ENCODE measurements around the gene TIAM2. TPM values are rescaled to one million over a fixed set of nuclear protein-coding genes. Genes with fewer than 3 reads are reported as not detected.

Gene TIAM2
- total and polyA plus RNA-seq, 9 of the 15 experiments (the other 6 are each of a cell fraction or from before 2014, with no cell fraction given): 0.73 to 6.5 (median 4.3) TPM

GRCh38 chr6:155163601-155164000, 168.5 kb downstream of the TIAM2 start (continued):
- TF ChIP-seq, protein P1, sequence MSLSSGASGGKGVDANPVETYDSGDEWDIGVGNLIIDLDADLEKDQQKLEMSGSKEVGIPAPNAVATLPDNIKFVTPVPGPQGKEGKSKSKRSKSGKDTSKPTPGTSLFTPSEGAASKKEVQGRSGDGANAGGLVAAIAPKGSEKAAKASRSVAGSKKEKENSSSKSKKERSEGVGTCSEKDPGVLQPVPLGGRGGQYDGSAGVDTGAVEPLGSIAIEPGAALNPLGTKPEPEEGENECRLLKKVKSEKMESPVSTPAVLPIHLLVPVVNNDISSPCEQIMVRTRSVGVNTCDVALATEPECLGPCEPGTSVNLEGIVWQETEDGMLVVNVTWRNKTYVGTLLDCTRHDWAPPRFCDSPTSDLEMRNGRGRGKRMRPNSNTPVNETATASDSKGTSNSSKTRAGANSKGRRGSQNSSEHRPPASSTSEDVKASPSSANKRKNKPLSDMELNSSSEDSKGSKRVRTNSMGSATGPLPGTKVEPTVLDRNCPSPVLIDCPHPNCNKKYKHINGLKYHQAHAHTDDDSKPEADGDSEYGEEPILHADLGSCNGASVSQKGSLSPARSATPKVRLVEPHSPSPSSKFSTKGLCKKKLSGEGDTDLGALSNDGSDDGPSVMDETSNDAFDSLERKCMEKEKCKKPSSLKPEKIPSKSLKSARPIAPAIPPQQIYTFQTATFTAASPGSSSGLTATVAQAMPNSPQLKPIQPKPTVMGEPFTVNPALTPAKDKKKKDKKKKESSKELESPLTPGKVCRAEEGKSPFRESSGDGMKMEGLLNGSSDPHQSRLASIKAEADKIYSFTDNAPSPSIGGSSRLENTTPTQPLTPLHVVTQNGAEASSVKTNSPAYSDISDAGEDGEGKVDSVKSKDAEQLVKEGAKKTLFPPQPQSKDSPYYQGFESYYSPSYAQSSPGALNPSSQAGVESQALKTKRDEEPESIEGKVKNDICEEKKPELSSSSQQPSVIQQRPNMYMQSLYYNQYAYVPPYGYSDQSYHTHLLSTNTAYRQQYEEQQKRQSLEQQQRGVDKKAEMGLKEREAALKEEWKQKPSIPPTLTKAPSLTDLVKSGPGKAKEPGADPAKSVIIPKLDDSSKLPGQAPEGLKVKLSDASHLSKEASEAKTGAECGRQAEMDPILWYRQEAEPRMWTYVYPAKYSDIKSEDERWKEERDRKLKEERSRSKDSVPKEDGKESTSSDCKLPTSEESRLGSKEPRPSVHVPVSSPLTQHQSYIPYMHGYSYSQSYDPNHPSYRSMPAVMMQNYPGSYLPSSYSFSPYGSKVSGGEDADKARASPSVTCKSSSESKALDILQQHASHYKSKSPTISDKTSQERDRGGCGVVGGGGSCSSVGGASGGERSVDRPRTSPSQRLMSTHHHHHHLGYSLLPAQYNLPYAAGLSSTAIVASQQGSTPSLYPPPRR (CRISPR knock-in tag; IDR thresholded peaks at IDR 0.05; ENCODE audit: borderline replicate concordance): no peak
- TF ChIP-seq, protein P2, sequence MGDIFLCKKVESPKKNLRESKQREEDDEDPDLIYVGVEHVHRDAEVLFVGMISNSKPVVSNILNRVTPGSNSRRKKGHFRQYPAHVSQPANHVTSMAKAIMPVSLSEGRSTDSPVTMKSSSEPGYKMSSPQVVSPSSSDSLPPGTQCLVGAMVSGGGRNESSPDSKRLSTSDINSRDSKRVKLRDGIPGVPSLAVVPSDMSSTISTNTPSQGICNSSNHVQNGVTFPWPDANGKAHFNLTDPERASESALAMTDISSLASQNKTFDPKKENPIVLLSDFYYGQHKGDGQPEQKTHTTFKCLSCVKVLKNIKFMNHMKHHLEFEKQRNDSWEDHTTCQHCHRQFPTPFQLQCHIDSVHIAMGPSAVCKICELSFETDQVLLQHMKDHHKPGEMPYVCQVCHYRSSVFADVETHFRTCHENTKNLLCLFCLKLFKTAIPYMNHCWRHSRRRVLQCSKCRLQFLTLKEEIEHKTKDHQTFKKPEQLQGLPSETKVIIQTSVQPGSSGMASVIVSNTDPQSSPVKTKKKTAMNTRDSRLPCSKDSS (IDR thresholded peaks at IDR 0.05; ENCODE audit: low read depth, partially characterized antibody): no peak
- no peak for TF ChIP-seq FOXM1 (IDR thresholded peaks at IDR 0.05; ENCODE audit: low read depth)
- no peak for TF ChIP-seq FOXM1 (CRISPR knock-in tag; IDR thresholded peaks at IDR 0.05; ENCODE audit: low read depth)
- TF ChIP-seq MAFG (tag; conservative IDR thresholded peaks at IDR 0.05): peak; percentile 68
- TF ChIP-seq GMEB1 (CRISPR knock-in tag; IDR thresholded peaks at IDR 0.05): no peak
- TF ChIP-seq POU5F1 (IDR thresholded peaks at IDR 0.05; ENCODE audit: borderline replicate concordance, low read depth, low read length, partially characterized antibody): no peak
- no peak for TF ChIP-seq TBL1XR1 (IDR thresholded peaks at IDR 0.05; ENCODE audit: low read length in 2 of 2)
- TF ChIP-seq, protein P3, sequence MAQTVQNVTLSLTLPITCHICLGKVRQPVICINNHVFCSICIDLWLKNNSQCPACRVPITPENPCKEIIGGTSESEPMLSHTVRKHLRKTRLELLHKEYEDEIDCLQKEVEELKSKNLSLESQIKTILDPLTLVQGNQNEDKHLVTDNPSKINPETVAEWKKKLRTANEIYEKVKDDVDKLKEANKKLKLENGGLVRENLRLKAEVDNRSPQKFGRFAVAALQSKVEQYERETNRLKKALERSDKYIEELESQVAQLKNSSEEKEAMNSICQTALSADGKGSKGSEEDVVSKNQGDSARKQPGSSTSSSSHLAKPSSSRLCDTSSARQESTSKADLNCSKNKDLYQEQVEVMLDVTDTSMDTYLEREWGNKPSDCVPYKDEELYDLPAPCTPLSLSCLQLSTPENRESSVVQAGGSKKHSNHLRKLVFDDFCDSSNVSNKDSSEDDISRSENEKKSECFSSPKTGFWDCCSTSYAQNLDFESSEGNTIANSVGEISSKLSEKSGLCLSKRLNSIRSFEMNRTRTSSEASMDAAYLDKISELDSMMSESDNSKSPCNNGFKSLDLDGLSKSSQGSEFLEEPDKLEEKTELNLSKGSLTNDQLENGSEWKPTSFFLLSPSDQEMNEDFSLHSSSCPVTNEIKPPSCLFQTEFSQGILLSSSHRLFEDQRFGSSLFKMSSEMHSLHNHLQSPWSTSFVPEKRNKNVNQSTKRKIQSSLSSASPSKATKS (CRISPR knock-in tag; IDR thresholded peaks at IDR 0.05): no peak
- no peak for TF ChIP-seq NRF1 (conservative IDR thresholded peaks at IDR 0.05 in 1 of 2, IDR thresholded peaks at IDR 0.05 in 1 of 2)
- TF ChIP-seq HINFP (tag; conservative IDR thresholded peaks at IDR 0.05; ENCODE audit: low read depth): no peak
- TF ChIP-seq MXI1 (IDR thresholded peaks at IDR 0.05; ENCODE audit: low read depth, low read length): no peak
- no peak for TF ChIP-seq TEAD4 (IDR thresholded peaks at IDR 0.05; ENCODE audit: low read length)
- TF ChIP-seq TEAD4 (CRISPR knock-in tag; IDR thresholded peaks at IDR 0.05; ENCODE audit: borderline replicate concordance): no peak
- no peak for TF ChIP-seq ZNF354B (CRISPR knock-in tag; IDR thresholded peaks at IDR 0.05)
- no peak for TF ChIP-seq ZNF696 (CRISPR knock-in tag; conservative IDR thresholded peaks at IDR 0.05)

Measured in K562 (cell line).